Spleen (tissue), 11 donors: ENCODE measurements around the gene FAM185A. TPM values are rescaled to one million over a fixed set of nuclear protein-coding genes. Genes with fewer than 3 reads are reported as not detected.

Experiments used
- DNase-seq: peaks from one replicate; pipeline ENCODE4 v3.0.0-alpha.2; 2020
- H3K27ac ChIP-seq, 8 donors: fragments of 200-600 bp; sonication (generic) in 7 of 8; 1 replicate in 4 of 8; 2 replicates in 4 of 8; pipeline versions ENCODE4 v1.5.0 to v1.8.0; 2016 to 2021; ENCODE audit warnings: inconsistent platforms in 4 of 8, mild to moderate bottlenecking in 4 of 8, moderate library complexity in 1 of 8
- H3K27me3 ChIP-seq, 7 donors: fragments of 200-600 bp; sonication (generic) in 6 of 7; replicated peaks in 1 of 7; 1 replicate in 4 of 7; 2 replicates in 3 of 7; pipeline versions ENCODE4 v1.5.0 to v1.8.0; 2016 to 2021; ENCODE audit warnings: inconsistent platforms in 3 of 7, mild to moderate bottlenecking in 1 of 7
- H3K36me3 ChIP-seq, 6 donors: fragments of 200-600 bp; sonication (generic) in 5 of 6; 1 replicate in 4 of 6; 2 replicates in 2 of 6; pipeline versions ENCODE4 v1.5.0 to v1.8.0; 2016 to 2021; ENCODE audit warnings: inconsistent platforms in 2 of 6
- H3K4me1 ChIP-seq, 6 donors: fragments of 200-600 bp; sonication (generic) in 5 of 6; 1 replicate in 3 of 6; 2 replicates in 3 of 6; pipeline versions ENCODE4 v1.5.0 to v1.8.0; 2016 to 2021; ENCODE audit warnings: inconsistent platforms in 3 of 6
- H3K4me3 ChIP-seq, 8 donors: fragments of 200-600 bp; sonication (generic) in 7 of 8; 1 replicate in 4 of 8; 2 replicates in 4 of 8; pipeline versions ENCODE4 v1.5.0 to v1.8.0; 2016 to 2021; ENCODE audit warnings: inconsistent platforms in 4 of 8, mild to moderate bottlenecking in 4 of 8, moderate library complexity in 2 of 8
- H3K9me3 ChIP-seq, 8 donors: fragments of 200-600 bp; sonication (generic) in 7 of 8; 1 replicate in 4 of 8; 2 replicates in 4 of 8; pipeline versions ENCODE4 v1.5.0 to v1.8.0; 2016 to 2021; ENCODE audit warnings: inconsistent platforms in 4 of 8
- CTCF ChIP-seq, 11 experiments: fragments of 200-600 bp in 7 of 11; fragments of 450-650 bp in 4 of 11; sonication (generic) in 4 of 11; IDR thresholded peaks in 8 of 11; conservative IDR thresholded peaks in 3 of 11; 1 replicate in 7 of 11; 2 replicates in 4 of 11; pipeline versions ENCODE4 v1.4.0 to v1.8.0; 2016 to 2021; ENCODE audit warnings: antibody characterized with exemption in 11 of 11, inconsistent platforms in 4 of 11, mild to moderate bottlenecking in 1 of 11
- POLR2A ChIP-seq, 3 donors: fragments of 450-650 bp; IDR thresholded peaks; one replicate each; pipeline ENCODE4 v1.5.1; 2017; ENCODE audit warnings: antibody characterized with exemption in 3 of 3, mild to moderate bottlenecking in 1 of 3
- POLR2AphosphoS5 ChIP-seq, 3 donors: sonication (generic); formaldehyde crosslinking; IDR thresholded peaks; one replicate each; pipeline ENCODE4 v1.5.1; 2017; ENCODE audit warnings: antibody characterized with exemption in 3 of 3
- WGBS, 5 donors: extraction: QIAGEN DNeasy Blood & Tissue Kit in 3 of 5; methylation state at CpG; one replicate each; pipeline versions ENCODE4 v1.1.5 to v1.1.7; 2013 to 2018; 5-methylcytosine and 5-hydroxymethylcytosine counted together
- intact Hi-C: fragments of 100-400 bp; cut with DNase I; formaldehyde crosslinking; loops from one replicate; pipeline ENCODE4 v1.15.0; 2023; ENCODE audit warnings: low total_unique reads
- polyA plus RNA-seq, 3 donors: library from polyadenylated mRNA; stranded (reverse); fragments of 200-250 nt; gene quantifications; one replicate each; pipeline ENCODE4 v1.2.1, GENCODE V29; 2013
- total RNA-seq, 7 donors: library from RNA; depleted of rRNA in 3 of 7; stranded (reverse); fragments of >200 nt in 3 of 7; fragmentation: NEBNext Ultra II Directional in 4 of 7; extraction: Animal tissue kit (Norgen Biotek cat#: 25700) in 4 of 7; gene quantifications; one replicate each; pipeline versions ENCODE4 v1.1.0 to v1.2.1, GENCODE V29; 2016 to 2021
- donor health status: healthy with polysubstance abuse.
- donor health status: DM: no; HTN: no; CAD: no; lungs with moderate emphysema.
- donor health status: DM: no; HTN: no; CAD: no.
- donor health status: Bipolar disorder and iron deficiency.
- donor health status: healthy.
- donor health status: DM: no; HTN: no; CAD: no.
- donor health status: DM: yes; HTN: yes; CAD: no.

The FAM185A gene
- total and polyA plus RNA-seq, 10 donors = 3.1 to 22.4 (median 10.6) TPM

- Histone ChIP-seq H3K27me3 (no peaks in the 10 kb centered on the region), H3K4me1 (peaks cover 0 to 10% (median 0%) of the 10 kb centered on the region in 6 donors), H3K27ac (no peak overlapping the region), H3K4me3 (no peak overlapping the region), H3K36me3 (peaks cover 0 to 27% (median 3%) of the 10 kb centered on the region in 6 donors), H3K9me3 (peaks cover 0 to 3% (median 0%) of the 10 kb centered on the region in 8 donors)
- TF ChIP-seq POLR2AphosphoS5 (IDR thresholded peaks at IDR 0.05) (no peak), POLR2A (IDR thresholded peaks at IDR 0.05) (no peak)
- no peak for DNase-seq
- 82 to 92% (median 82%) methylated on average over 7 of the region's 7 CpGs for WGBS, 5 donors
- intact Hi-C loops = no loop called here
Measured at GRCh38 chr7:102806613-102807012, 57.8 kb downstream of the FAM185A start.

- no peak for DNase-seq
Measured at GRCh38 chr7:102810916-102811315, 62.1 kb downstream of the FAM185A start.

GRCh38 chr7:102811942-102812678 is 63.3 kb downstream of the FAM185A start:
- H3K27me3 ChIP-seq = no peaks in the 10 kb centered on the region
- peaks cover 0 to 24% (median 6%) of the 10 kb centered on the region in 6 donors for H3K4me1 ChIP-seq
- peak overlapping the region in 4 of 8 donors; percentile 9 to 43 (median 30) for H3K27ac ChIP-seq
- no peak for TF ChIP-seq CTCF (IDR thresholded peaks at IDR 0.05 in 8 of 11, conservative IDR thresholded peaks at IDR 0.05 in 3 of 11)
- TF ChIP-seq POLR2A (IDR thresholded peaks at IDR 0.05) = no peak
- TF ChIP-seq POLR2AphosphoS5 (IDR thresholded peaks at IDR 0.05) = no peak
- no peak for DNase-seq
- intact Hi-C loops = no loop called here
- H3K36me3 ChIP-seq = peaks cover 0 to 27% (median 3%) of the 10 kb centered on the region in 6 donors
- H3K9me3 ChIP-seq = no peaks in the 10 kb centered on the region
- 25 to 41% (median 28%) methylated on average over 8 of the region's 8 CpGs for WGBS, 5 donors
- H3K4me3 ChIP-seq = no peak overlapping the region

More at GRCh38 chr7:102810916-102811315, 62.1 kb downstream of the FAM185A start:
- Histone ChIP-seq H3K9me3 (no peaks in the 10 kb centered on the region), H3K4me3 (no peak overlapping the region), H3K27ac (no peak overlapping the region), H3K36me3 (peaks cover 0 to 27% (median 3%) of the 10 kb centered on the region in 6 donors), H3K27me3 (no peaks in the 10 kb centered on the region), H3K4me1 (peaks cover 0 to 24% (median 6%) of the 10 kb centered on the region in 6 donors)
- intact Hi-C loops = no loop called here
- no peak for TF ChIP-seq POLR2A (IDR thresholded peaks at IDR 0.05)

DNA sequence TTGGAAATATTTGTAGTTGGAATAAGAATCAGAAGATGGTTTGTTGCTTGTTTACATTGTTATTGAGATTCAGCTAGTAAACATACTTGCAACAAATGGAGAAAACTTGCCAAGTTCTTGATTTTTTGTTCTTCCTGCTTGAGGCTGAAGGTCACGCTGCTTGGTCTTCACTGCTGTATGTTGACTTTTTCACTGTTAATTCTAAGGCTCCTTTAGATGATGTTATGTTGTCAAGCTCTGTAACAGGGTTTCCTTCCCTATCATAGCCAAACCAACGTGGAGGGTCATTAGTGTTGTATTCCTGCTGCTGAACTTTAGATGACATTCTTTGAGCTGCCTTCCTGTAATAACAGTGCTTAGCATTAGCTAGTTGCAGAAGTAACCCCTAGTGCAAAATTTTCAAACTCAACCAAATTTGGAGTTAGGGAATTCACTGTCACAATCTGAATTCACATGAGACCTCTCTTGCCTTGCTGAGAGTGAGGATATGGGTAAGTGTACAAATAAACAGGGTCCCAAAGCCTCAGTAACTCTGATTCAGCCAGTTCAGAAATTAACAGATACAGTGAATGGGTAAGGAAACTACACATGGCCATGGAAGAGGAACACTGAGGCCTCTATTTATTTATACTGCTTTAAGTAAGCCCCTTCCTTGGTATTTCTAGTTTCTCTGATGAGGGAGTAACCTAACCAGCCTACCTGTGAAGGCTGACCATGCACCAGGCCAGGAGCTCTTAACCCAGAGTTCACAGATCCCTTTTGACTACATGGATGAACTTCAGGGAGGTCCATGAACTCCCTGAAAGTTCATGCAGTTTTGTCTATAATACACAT is 64.6 kb downstream of the FAM185A start:
- no peaks in the 10 kb centered on the region for H3K27me3 ChIP-seq
- no peak for TF ChIP-seq CTCF (IDR thresholded peaks at IDR 0.05 in 8 of 11, conservative IDR thresholded peaks at IDR 0.05 in 3 of 11)
- no peak for TF ChIP-seq POLR2AphosphoS5 (IDR thresholded peaks at IDR 0.05)
- TF ChIP-seq POLR2A (IDR thresholded peaks at IDR 0.05) = no peak
- peaks cover 0 to 23% (median 3%) of the 10 kb centered on the region in 6 donors for H3K36me3 ChIP-seq
- H3K4me3 ChIP-seq = no peak overlapping the region
- peaks cover 0 to 24% (median 6%) of the 10 kb centered on the region in 6 donors for H3K4me1 ChIP-seq
- WGBS, 5 donors = 38 to 57% (median 51%) methylated on average over 2 of the region's 2 CpGs
- H3K27ac ChIP-seq = peak overlapping the region in 5 of 8 donors; percentile 9 to 43 (median 29)
- intact Hi-C loops = no loop called here
- no peak for DNase-seq
- H3K9me3 ChIP-seq = no peaks in the 10 kb centered on the region
